ENCODE data around the gene MRPL55.

- TF ChIP-seq RAD21 (IDR thresholded peaks at IDR 0.05; ENCODE audit: low read depth) (no peak), CEBPB (IDR thresholded peaks at IDR 0.05) (no peak), MAX (IDR thresholded peaks at IDR 0.05) (no peak), TAF1 (IDR thresholded peaks at IDR 0.05; ENCODE audit: low read depth) (no peak), USF1 (IDR thresholded peaks at IDR 0.05) (no peak), FOXM1 (IDR thresholded peaks at IDR 0.05; ENCODE audit: borderline replicate concordance, low read depth) (no peak), TEAD4 (IDR thresholded peaks at IDR 0.05) (no peak)
Observed at GRCh38 chr1:228125185-228125584, 16.1 kb upstream of the MRPL55 start.
